GM12878 (cell line): ENCODE data around the gene CLPX. TPM values are rescaled to one million over a fixed set of nuclear protein-coding genes. Genes with fewer than 3 reads are reported as not detected.

Source experiments
- ATAC-seq: fragments of 200-7000 bp; cut with Tn5 transposase; 3 replicates; pipeline ENCODE4 v1.9.1; 2020; ENCODE audit warnings: mild to moderate bottlenecking, moderate library complexity
- BruUV-seq: library from RNA; stranded (reverse); fragments of 400-500 nt; replicated peaks from 2 replicates; lab custom pipeline; 2021; lab: Mats Ljungman, UMichigan
- CTCF ChIA-PET: fragments of 300-600 bp; sonication (Branson Sonifier 250); formaldehyde crosslinking; extraction: SDS; loops from one replicate; lab custom pipeline; 2021; ENCODE audit warnings: inconsistent platforms; lab: Yijun Ruan, JAX
- POLR2A ChIA-PET: fragments of 350-600 bp; formaldehyde crosslinking; extraction: SDS; loops from one replicate; lab custom pipeline; 2021; ENCODE audit warnings: inconsistent platforms; lab: Charles Lee
- RAD21 ChIA-PET: fragments of 300-600 bp; sonication (Branson Sonifier 250); formaldehyde crosslinking; loops from one replicate; lab custom pipeline; 2023; ENCODE audit warnings: antibody characterized with exemption; ENCODE audit not compliant: unreplicated experiment; lab: Charles Lee
- SMC1A ChIA-PET: fragments of 300-600 bp; sonication (Branson Sonifier 250); formaldehyde crosslinking; loops from one replicate; lab custom pipeline; 2023; ENCODE audit not compliant: unreplicated experiment, uncharacterized antibody; lab: Charles Lee
- DNase-seq: peaks from one replicate; pipeline ENCODE4 v3.0.0-alpha.2; 2011; ENCODE audit warnings: low read depth, low spot score
- FAIRE-seq: peaks from 3 replicates; lab custom pipeline; 2011; peaks lifted over from hg19 to GRCh38; lab: Jason Lieb, UNC
- H2AFZ ChIP-seq: 2 replicates; pipeline ENCODE4 v1.6.0; 2011; ENCODE audit warnings: low read depth, low read length, control low read depth; ENCODE audit not compliant: control insufficient read depth
- H3K27ac ChIP-seq: 2 replicates; pipeline ENCODE4 v1.5.1; 2011; ENCODE audit warnings: control low read depth; ENCODE audit not compliant: control insufficient read depth, insufficient read depth
- H3K27me3 ChIP-seq, 2 experiments: replicated peaks in 1 of 2; 2 replicates each; pipeline versions ENCODE4 v1.6.0 to v1.6.1; 2011; ENCODE audit warnings: low read length in 1 of 2; ENCODE audit not compliant: control insufficient read depth in 2 of 2, insufficient read depth in 2 of 2
- H3K36me3 ChIP-seq, 2 experiments: 2 replicates each; pipeline ENCODE4 v1.5.1; 2011; ENCODE audit warnings: low read length in 1 of 2; ENCODE audit not compliant: control insufficient read depth in 2 of 2, insufficient read depth in 2 of 2
- H3K4me1 ChIP-seq: 2 replicates; pipeline ENCODE4 v1.6.1; 2011; ENCODE audit warnings: mild to moderate bottlenecking, low read length, moderate library complexity, mixed read lengths; ENCODE audit not compliant: control insufficient read depth, insufficient read depth
- H3K4me2 ChIP-seq: 2 replicates; pipeline ENCODE4 v1.6.0; 2011; ENCODE audit warnings: control low read depth; ENCODE audit not compliant: control insufficient read depth, insufficient read depth
- H3K4me3 ChIP-seq: fragments of 200-600 bp; sonication (generic); 2 replicates; pipeline ENCODE4 v1.5.1; 2016
- H3K79me2 ChIP-seq: 2 replicates; pipeline ENCODE4 v1.6.0; 2011; ENCODE audit warnings: low read length; ENCODE audit not compliant: control insufficient read depth, insufficient read depth
- H3K9ac ChIP-seq: 2 replicates; pipeline ENCODE4 v1.8.0; 2011; ENCODE audit warnings: low read length, control low read depth, mixed read lengths; ENCODE audit not compliant: control insufficient read depth, insufficient read depth
- H3K9me3 ChIP-seq: replicated peaks from 3 replicates; pipeline ENCODE4 v1.5.1; 2011; ENCODE audit warnings: mild to moderate bottlenecking, low read length; ENCODE audit not compliant: control insufficient read depth, insufficient read depth
- H4K20me1 ChIP-seq: 2 replicates; pipeline ENCODE4 v1.6.0; 2011; ENCODE audit not compliant: control insufficient read depth, insufficient read depth
- ATF7 ChIP-seq: fragments of 450-650 bp; IDR thresholded peaks from 2 replicates; pipeline ENCODE4 v1.6.1; 2016; ENCODE audit warnings: low read depth, mild to moderate bottlenecking
- CHD1 ChIP-seq: IDR thresholded peaks from 2 replicates; pipeline ENCODE4 v1.6.1; 2012; ENCODE audit warnings: low read depth, low read length, improper control_type of control experiment
- CUX1 ChIP-seq: IDR thresholded peaks from 2 replicates; pipeline ENCODE4 v1.6.1; 2012; ENCODE audit warnings: improper control_type of control experiment, low read depth, low read length; ENCODE audit not compliant: insufficient replicate concordance
- ESRRA ChIP-seq: IDR thresholded peaks from 2 replicates; pipeline ENCODE4 v1.6.1; 2012; ENCODE audit warnings: mild to moderate bottlenecking, low read length, improper control_type of control experiment
- HDGF ChIP-seq: fragments of 450-650 bp; IDR thresholded peaks from 2 replicates; pipeline ENCODE4 v1.6.1; 2016; ENCODE audit warnings: antibody characterized with exemption
- IKZF1 ChIP-seq: fragments of 450-650 bp; conservative IDR thresholded peaks from 2 replicates; pipeline ENCODE4 v1.6.1; 2017; ENCODE audit warnings: antibody characterized with exemption, mild to moderate bottlenecking
- SMAD1 ChIP-seq: fragments of 450-650 bp; IDR thresholded peaks from 2 replicates; pipeline ENCODE4 v1.6.1; 2018; ENCODE audit warnings: mild to moderate bottlenecking, low read depth; ENCODE audit not compliant: partially characterized antibody
- TCF3 ChIP-seq: IDR thresholded peaks from 2 replicates; pipeline ENCODE4 v1.6.1; 2012; ENCODE audit warnings: low read depth, mild to moderate bottlenecking, low read length, borderline replicate concordance; ENCODE audit not compliant: insufficient read depth
- YBX1 ChIP-seq: fragments of 450-650 bp; IDR thresholded peaks from 2 replicates; pipeline ENCODE4 v1.6.1; 2016; ENCODE audit warnings: antibody characterized with exemption
- ZNF207 ChIP-seq: fragments of 450-650 bp; IDR thresholded peaks from 2 replicates; pipeline ENCODE4 v1.6.1; 2014; ENCODE audit warnings: antibody characterized with exemption, mild to moderate bottlenecking, borderline replicate concordance
- WGBS: methylation state at CpG from one replicate; pipeline ENCODE4 v1.1.6; 2016; ENCODE audit warnings: low lambda C conversion rate; ENCODE audit not compliant: insufficient replicate concordance, insufficient coverage; ENCODE audit errors: missing lambda C conversion rate; 5-methylcytosine and 5-hydroxymethylcytosine counted together
- in situ Hi-C: fragments of 300-500 bp; cut with MboI; formaldehyde crosslinking; loops from 9 replicates; pipeline ENCODE4 v1.14.3; 2018; ENCODE audit warnings: mixed read lengths
- intact Hi-C: fragments of 100-400 bp; cut with micrococcal nuclease; formaldehyde crosslinking; loops from one replicate; pipeline ENCODE4 v1.14.2; 2022; ENCODE audit not compliant: unreplicated experiment
- polyA plus RNA-seq, 11 experiments: library from polyadenylated mRNA; depleted of rRNA in 4 of 11; unstranded in 6 of 11; stranded (reverse) in 5 of 11; fragments of >200 nt; fragmentation: Nextera tagmentation in 4 of 11; fragmentation: Illumina TruSeq in 1 of 11; extraction: Ambion mirVana in 4 of 11; extraction: Trizol in 1 of 11; gene quantifications; 1 replicate in 1 of 11; 2 replicates in 10 of 11; pipeline versions ENCODE4 v1.2.1 to v1.2.3, GENCODE V29; 2011 to 2016; ENCODE audit warnings: inconsistent platforms in 2 of 11, missing spikeins in 2 of 11, low read depth in 1 of 11
- total RNA-seq, 4 experiments: library from RNA; depleted of rRNA in 3 of 4; stranded (reverse); fragments of >200 nt in 3 of 4; fragmentation: Illumina TruSeq in 1 of 4; extraction: Trizol in 1 of 4; gene quantifications; 2 replicates each; pipeline versions ENCODE4 v1.2.1 to v1.2.3, GENCODE V29; 2013 to 2021
- TF ChIP-seq, protein P1 (sequence below): fragments of 450-650 bp; IDR thresholded peaks from 2 replicates; pipeline ENCODE4 v1.6.1; 2017; ENCODE audit warnings: mild to moderate bottlenecking

Gene CLPX
- total and polyA plus RNA-seq, 10 of the 15 experiments (the other 5 are each of a cell fraction or from before 2014, with no cell fraction given) = 10.1 to 57.4 (median 31.3) TPM

DNA sequence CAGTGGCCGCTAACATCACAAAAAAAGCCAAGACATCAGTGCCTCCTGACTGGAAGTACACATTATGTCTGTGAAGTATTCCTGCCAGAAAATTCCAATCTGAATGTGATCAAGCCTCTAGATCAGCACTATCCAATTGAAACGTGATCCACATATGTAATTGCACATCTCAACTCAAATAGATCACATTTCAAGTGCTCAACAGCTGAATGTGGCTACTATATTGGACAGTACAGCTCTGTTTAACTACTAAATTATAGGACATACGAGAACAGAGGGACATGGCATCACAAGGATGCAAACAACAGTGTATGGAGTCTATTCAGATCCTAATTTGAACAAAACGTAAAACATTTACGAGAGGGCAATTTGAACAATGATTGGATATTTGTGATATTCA lies 69.6 kb downstream of the CLPX start (continued):
- TF ChIP-seq, protein P1, sequence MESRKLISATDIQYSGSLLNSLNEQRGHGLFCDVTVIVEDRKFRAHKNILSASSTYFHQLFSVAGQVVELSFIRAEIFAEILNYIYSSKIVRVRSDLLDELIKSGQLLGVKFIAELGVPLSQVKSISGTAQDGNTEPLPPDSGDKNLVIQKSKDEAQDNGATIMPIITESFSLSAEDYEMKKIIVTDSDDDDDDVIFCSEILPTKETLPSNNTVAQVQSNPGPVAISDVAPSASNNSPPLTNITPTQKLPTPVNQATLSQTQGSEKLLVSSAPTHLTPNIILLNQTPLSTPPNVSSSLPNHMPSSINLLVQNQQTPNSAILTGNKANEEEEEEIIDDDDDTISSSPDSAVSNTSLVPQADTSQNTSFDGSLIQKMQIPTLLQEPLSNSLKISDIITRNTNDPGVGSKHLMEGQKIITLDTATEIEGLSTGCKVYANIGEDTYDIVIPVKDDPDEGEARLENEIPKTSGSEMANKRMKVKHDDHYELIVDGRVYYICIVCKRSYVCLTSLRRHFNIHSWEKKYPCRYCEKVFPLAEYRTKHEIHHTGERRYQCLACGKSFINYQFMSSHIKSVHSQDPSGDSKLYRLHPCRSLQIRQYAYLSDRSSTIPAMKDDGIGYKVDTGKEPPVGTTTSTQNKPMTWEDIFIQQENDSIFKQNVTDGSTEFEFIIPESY = no peak
- no peak for TF ChIP-seq SMAD1
- no peak for TF ChIP-seq IKZF1
- TF ChIP-seq ZNF207 = no peak

- DNase-seq (no peak), ATAC-seq (no peak), FAIRE-seq (no peak)
- Histone ChIP-seq H3K9me3 (no peaks in the 10 kb centered on the region), H3K27ac (no peak within 1 kb of the TSS), H3K9ac (no peak within 1 kb of the TSS), H3K36me3 (peaks cover 8 to 30% of the 10 kb centered on the region in 2 experiments), H3K4me2 (no peak within 1 kb of the TSS), H3K4me1 (no peaks in the 10 kb centered on the region), H3K79me2 (no peaks in the 10 kb centered on the region), H4K20me1 (no peaks in the 10 kb centered on the region), H3K27me3 (no peaks in the 10 kb centered on the region), H3K4me3 (no peak within 1 kb of the TSS), H2AFZ (no peak within 1 kb of the TSS)
- no TSS peak for BruUV-seq
- intact Hi-C loops (no loop called here), in situ Hi-C loops (no loop called here)
- ChIA-PET SMC1A (interaction anchor here (0.9 to 1.3 kb wide), 3 partner anchors 14 to 162 kb away, joined by 3 read pairs; no protein-coding TSS in a partner anchor), CTCF (interaction anchor here (0.6 to 2.8 kb wide), 6 partner anchors 9 to 67 kb away, joined by 3 to 10 read pairs (median 3); no protein-coding TSS in a partner anchor), RAD21 (no interaction called here), POLR2A (interaction anchor here (0.6 kb wide), 1 partner anchor 61 kb away, joined by 3 read pairs; no protein-coding TSS in a partner anchor)
- WGBS = 96% methylated on average over 2 of the region's 2 CpGs
- TF ChIP-seq HDGF (no peak), TCF3 (no peak), YBX1 (no peak), CHD1 (no peak), ATF7 (no peak), ESRRA (no peak), CUX1 (no peak)
Observed at GRCh38 chr15:65115086-65115485, 70.1 kb downstream of the CLPX start, which contains the start of gene UBAP1L. TSS of gene UBAP1L (minus strand) at chr15:65115200. CDS start at chr15:65106215, 8,985 bp downstream.
